Right lobe of liver (tissue), 4 donors: ENCODE measurements around the gene LIPA.

Experiments used
- CTCF ChIP-seq, 4 donors: fragments of 200-600 bp in 3 of 4; fragments of 450-650 bp in 1 of 4; IDR thresholded peaks; one replicate each; pipeline versions ENCODE4 v1.5.1 to v1.8.0; 2016 to 2022; ENCODE audit warnings: antibody characterized with exemption in 4 of 4, mild to moderate bottlenecking in 2 of 4
- POLR2A ChIP-seq: fragments of 450-650 bp; IDR thresholded peaks from one replicate; pipeline ENCODE4 v1.6.1; 2017; ENCODE audit warnings: antibody characterized with exemption, mild to moderate bottlenecking
- donor health status: DM: no; HTN: no; CAD: no.
- donor health status: DM: no; HTN: no; CAD: no.
- donor health status: DM: no; HTN: yes; CAD: no.

DNA sequence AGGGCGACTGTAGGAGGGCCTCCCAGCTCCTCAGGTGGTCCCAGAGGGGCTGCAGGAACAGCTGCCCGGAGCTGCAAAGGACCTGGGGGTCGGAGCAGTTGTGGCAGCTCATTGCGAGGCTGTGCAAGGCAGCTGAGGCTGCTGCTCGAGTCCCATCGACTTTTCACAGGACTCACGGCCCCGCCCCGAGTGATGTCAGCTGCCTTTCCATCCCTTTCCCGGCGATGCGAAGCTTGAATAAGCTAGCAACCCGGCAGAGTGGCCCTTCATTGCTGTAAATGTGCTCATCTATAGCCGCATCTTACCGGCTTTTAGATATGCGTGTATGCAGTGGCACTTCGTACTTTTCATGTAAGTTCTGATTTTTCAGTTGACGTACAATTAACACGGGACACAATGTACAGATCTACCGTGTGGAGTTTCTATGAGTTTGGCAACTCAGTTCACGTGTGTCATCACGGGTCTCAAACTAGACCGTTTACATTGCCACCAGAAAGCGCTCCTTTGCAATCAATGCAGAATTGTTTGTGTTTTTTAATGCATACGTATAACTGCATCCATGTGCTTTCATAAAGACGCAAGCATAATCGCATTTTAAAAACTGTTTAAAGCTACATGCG lies 44.3 kb downstream of the LIPA start, which contains the start of gene CH25H:
- TF ChIP-seq POLR2A (no peak), CTCF (IDR thresholded peaks at IDR 0.05) (no peak)
